Measurements from ENCODE around the gene TEC. TPM values are rescaled to one million over a fixed set of nuclear protein-coding genes. Genes with fewer than 3 reads are reported as not detected.
A peak's percentile ranks its signal among the peaks of the same experiment; 100 is the strongest.

Gene TEC
- total RNA-seq, 6 experiments from 2014 or later = 1.5 to 4.2 (median 3.0) TPM

DNA sequence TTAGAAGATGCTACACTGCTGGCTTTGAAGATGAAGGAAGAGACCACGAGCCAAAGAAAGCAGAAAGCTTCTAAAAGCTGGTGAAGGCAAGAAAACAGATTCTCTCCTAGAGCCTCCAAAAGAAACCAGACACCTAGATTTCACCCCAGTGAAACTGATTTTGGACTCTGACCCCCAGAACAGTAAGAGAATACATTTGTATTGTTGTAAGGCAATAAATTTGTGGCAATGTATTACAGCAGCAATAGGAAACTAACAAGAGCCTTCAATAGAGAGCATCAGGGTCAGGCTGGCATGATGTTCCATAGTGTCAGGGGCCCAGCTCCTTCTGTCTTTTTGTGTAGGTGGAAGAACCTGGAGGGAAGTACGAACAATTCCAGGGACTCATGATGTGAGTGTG lies 6.0 kb upstream of the TEC start:
- DNase-seq (no peak), ATAC-seq (no peak)
- Histone ChIP-seq H3K4me3 (no peak overlapping the region), H3K9me3 (no peaks in the 10 kb centered on the region), H3K4me1 (no peaks in the 10 kb centered on the region), H3K36me3 (no peaks in the 10 kb centered on the region), H3K27me3 (no peaks in the 10 kb centered on the region), H3K27ac (no peak overlapping the region)
- TF ChIP-seq POLR2A (IDR thresholded peaks at IDR 0.05) = no peak
- intact Hi-C loops (cut with DNase I) = loop anchor here in 1 of 2 donors (10.0 kb wide), 1 partner anchor 151 kb away; no protein-coding TSS in a partner anchor
- 78% methylated on average over 1 of the region's 2 CpGs for WGBS (ENCODE audit: insufficient coverage, low coverage, low lambda C conversion rate, missing lambda C conversion rate)

DNA sequence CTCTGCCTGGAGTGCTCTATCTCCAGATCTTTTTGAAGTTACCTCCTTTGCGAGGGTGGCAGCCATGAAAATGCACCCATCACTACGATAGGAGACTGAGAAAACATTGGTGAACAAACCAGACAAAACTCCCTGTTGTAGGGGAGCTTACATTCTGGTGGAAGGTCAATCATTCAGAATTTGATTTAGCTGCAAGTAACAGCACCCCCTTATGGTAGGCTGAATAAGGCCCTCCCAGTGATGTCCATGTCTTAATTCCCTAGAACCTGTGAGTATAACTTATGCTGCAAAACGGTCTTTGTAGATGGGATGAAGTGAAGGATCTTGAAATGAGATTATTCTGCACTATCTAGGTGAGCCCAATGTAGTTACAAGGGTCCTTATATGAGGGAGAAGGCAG lies 5.6 kb upstream of the TEC start:
- no peak for TF ChIP-seq POLR2A (IDR thresholded peaks at IDR 0.05)
- TF ChIP-seq, protein P1, sequence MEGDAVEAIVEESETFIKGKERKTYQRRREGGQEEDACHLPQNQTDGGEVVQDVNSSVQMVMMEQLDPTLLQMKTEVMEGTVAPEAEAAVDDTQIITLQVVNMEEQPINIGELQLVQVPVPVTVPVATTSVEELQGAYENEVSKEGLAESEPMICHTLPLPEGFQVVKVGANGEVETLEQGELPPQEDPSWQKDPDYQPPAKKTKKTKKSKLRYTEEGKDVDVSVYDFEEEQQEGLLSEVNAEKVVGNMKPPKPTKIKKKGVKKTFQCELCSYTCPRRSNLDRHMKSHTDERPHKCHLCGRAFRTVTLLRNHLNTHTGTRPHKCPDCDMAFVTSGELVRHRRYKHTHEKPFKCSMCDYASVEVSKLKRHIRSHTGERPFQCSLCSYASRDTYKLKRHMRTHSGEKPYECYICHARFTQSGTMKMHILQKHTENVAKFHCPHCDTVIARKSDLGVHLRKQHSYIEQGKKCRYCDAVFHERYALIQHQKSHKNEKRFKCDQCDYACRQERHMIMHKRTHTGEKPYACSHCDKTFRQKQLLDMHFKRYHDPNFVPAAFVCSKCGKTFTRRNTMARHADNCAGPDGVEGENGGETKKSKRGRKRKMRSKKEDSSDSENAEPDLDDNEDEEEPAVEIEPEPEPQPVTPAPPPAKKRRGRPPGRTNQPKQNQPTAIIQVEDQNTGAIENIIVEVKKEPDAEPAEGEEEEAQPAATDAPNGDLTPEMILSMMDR (IDR thresholded peaks at IDR 0.05) = peak; percentile 62 to 77 (median 68)
- no peak overlapping the region for H3K27ac ChIP-seq
- WGBS (ENCODE audit: insufficient coverage, low coverage, low lambda C conversion rate, missing lambda C conversion rate) = 6% methylated on average over 3 of the region's 3 CpGs
- intact Hi-C loops (cut with DNase I) = loop anchor here in 1 of 2 donors (10.0 kb wide), 1 partner anchor 150 kb away; no protein-coding TSS in a partner anchor
- no peaks in the 10 kb centered on the region for H3K36me3 ChIP-seq
- DNase-seq = no peak
- no peak overlapping the region for H3K4me3 ChIP-seq
- ATAC-seq = peak; percentile 92 to 94 (median 94)
- H3K9me3 ChIP-seq = no peaks in the 10 kb centered on the region
- no peaks in the 10 kb centered on the region for H3K27me3 ChIP-seq
- no peaks in the 10 kb centered on the region for H3K4me1 ChIP-seq

DNA sequence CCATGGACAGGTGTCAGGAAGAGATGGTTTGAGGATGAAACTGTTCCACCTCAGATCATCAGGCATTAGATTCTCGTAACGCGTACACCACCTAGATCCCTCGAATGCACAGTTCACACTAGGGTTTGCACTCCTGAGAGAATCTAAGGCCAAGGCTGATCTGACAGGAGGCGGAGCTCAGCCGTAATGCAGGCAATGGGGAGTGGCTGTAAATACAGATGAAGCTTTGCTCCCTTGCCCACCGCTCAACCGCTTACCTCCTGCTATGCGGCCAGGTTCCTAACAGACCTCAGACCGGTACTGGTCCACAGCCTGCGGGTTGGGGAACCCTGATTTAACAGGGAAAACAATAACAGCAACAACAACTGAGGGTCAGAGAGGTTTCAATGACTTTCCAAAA lies 2.0 kb upstream of the TEC start:
- Histone ChIP-seq H3K4me3 (no peak overlapping the region), H3K4me1 (peaks cover 0 to 20% (median 0%) of the 10 kb centered on the region in 4 donors), H3K9me3 (no peaks in the 10 kb centered on the region), H3K27me3 (no peaks in the 10 kb centered on the region), H3K36me3 (no peaks in the 10 kb centered on the region), H3K27ac (no peak overlapping the region)
- intact Hi-C loops (cut with DNase I) = loop anchor here in 1 of 2 donors (10.0 kb wide), 1 partner anchor 147 kb away; no protein-coding TSS in a partner anchor
- 98% methylated on average over 11 of the region's 11 CpGs for WGBS (ENCODE audit: insufficient coverage, low coverage, low lambda C conversion rate, missing lambda C conversion rate)
- DNase-seq (no peak), ATAC-seq (no peak)
- TF ChIP-seq, protein P1 (IDR thresholded peaks at IDR 0.05) = no peak

DNA sequence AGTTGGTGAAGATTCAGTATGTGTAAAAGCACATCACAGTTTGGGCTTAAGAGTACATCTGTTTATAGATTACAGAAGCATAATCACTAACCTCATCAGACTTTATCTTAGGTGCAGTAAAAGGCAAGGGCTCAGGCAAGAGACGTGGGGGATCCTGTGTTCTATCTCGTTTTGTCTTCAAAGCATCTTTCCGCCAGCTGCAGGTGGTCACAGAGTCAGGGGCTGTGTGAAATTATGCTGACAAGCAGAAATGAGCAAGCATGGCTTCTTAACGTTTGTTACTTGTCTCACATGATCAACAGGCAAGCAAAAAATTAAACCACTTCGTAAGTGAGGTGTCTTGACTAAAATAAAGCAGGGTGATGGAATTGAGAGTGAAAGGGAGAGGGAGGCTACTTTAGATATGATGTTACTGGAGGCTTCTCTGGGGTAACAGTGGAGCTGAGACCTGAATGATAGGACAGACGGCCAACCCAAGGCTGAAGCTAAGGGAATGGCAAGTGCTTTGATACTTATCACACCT lies 1.4 kb upstream of the TEC start:
- H3K36me3 ChIP-seq = no peaks in the 10 kb centered on the region
- no peaks in the 10 kb centered on the region for H3K9me3 ChIP-seq
- no peaks in the 10 kb centered on the region for H3K27me3 ChIP-seq
- DNase-seq (no peak), ATAC-seq (no peak)
- intact Hi-C loops (cut with DNase I) = loop anchor here in 1 of 2 donors (10.0 kb wide), 1 partner anchor 146 kb away; no protein-coding TSS in a partner anchor
- no peak overlapping the region for H3K27ac ChIP-seq
- 57% methylated on average over 5 of the region's 6 CpGs for WGBS (ENCODE audit: insufficient coverage, low coverage, low lambda C conversion rate, missing lambda C conversion rate)
- TF ChIP-seq, protein P1 (IDR thresholded peaks at IDR 0.05) = no peak
- no peak for TF ChIP-seq POLR2A (IDR thresholded peaks at IDR 0.05)
- H3K4me1 ChIP-seq = peaks cover 0 to 26% (median 0%) of the 10 kb centered on the region in 4 donors
- H3K4me3 ChIP-seq = no peak overlapping the region

DNA sequence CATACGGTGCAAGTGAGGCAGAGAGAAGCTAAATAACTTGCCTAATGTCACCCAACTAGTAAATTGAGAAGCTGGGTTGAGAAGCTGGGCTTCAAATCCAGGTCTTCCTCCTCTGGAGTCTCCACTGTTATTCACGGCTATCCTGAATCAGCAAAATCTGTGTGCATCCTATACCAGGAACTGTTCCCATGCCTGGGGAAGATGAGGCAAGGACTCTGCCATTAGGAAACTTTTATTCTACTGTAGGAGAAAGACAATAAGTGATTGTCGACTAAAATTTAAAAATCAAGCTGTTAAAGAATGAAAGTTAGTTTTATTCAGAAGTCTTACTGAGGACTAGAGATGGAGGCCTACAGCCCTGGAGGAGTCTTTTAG lies 872 bp upstream of the TEC start:
- Histone ChIP-seq H3K27me3 (no peaks in the 10 kb centered on the region), H3K9me3 (no peaks in the 10 kb centered on the region), H3K27ac (peak overlapping the region; percentile 87 to 92 (median 90)), H3K4me3 (peak overlapping the region; percentile 85 to 92 (median 86)), H3K36me3 (no peaks in the 10 kb centered on the region), H3K4me1 (peaks cover 0 to 26% (median 0%) of the 10 kb centered on the region in 4 donors)
- TF ChIP-seq, protein P1 (IDR thresholded peaks at IDR 0.05) = no peak
- no peak for TF ChIP-seq POLR2A (IDR thresholded peaks at IDR 0.05)
- peak in 1 of 4 donors; percentile 1 for ATAC-seq
- DNase-seq = no peak
- intact Hi-C loops (cut with DNase I) = loop anchor here in 1 of 2 donors (10.0 kb wide), 1 partner anchor 146 kb away; no protein-coding TSS in a partner anchor
- WGBS (ENCODE audit: insufficient coverage, low coverage, low lambda C conversion rate, missing lambda C conversion rate) = 45% methylated on average over 3 of the region's 3 CpGs
